ENCODE results near the gene LDB2. TPM values are rescaled to one million over a fixed set of nuclear protein-coding genes. Genes with fewer than 3 reads are reported as not detected.
A peak's percentile ranks its signal among the peaks of the same experiment; 100 is the strongest.

Gene LDB2
- 10 to 100 TPM; 15.7 to 17.8 TPM for total RNA-seq
- polyA plus RNA-seq (ENCODE audit: insufficient read depth, low read depth, low replicate concordance), result 14.6 TPM
- long read RNA-seq, donor 1, partial matches to known transcripts, result 0 of 2 reads
- long read RNA-seq, donor 1, other reads (novel, unspliced or antisense), result 0 of 2 reads
- long read RNA-seq, donor 2, partial matches to known transcripts, result 0 of 1 reads
- long read RNA-seq, donor 2, other reads (novel, unspliced or antisense), result 0 of 1 reads

DNA sequence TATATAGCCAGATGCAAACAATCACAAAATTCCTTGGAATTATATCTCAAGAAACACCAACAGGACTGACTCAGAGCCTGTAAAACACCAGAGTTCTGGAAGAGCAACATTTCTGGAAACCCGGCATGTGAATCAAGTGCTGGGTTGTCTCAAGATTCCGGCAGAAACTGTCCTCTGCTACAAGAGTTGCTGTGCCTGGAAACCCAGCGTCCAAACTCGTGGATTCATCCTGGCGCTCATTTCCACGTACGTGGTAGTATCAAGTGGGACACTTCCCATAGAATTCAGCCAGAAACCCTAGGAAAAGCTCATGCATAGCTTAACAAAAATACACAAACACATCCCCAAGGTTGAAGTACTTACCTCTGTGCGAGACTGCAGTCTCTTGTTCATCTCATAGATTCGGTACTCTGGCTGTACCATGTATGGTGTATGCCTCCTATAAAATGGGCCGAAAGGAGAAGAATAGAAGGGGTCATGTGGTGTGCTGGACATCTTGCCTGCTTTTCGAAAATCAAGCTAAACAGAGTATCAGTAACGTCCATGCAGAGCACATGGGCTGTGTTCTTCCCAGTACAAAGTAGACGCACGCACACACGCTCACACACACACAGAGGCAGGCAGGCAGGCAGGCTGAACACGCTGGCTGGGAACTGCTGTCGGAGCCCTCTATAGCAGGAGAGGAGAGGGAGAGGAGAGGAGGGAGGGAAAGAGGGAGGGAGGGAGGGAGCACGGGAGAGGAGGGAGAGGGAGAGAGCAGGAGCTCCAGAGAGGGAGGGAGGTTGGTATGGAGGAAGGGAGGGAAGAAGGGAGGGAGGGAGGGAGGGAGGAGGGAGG, at the start of gene LDB2:
Gene LDB2 (minus strand): TSS at position 655 of the 837 bp plus-strand sequence.
- WGBS, 2 donors, result 2 to 5% methylated on average over 15 to 18 of the region's 18 CpGs

DNA sequence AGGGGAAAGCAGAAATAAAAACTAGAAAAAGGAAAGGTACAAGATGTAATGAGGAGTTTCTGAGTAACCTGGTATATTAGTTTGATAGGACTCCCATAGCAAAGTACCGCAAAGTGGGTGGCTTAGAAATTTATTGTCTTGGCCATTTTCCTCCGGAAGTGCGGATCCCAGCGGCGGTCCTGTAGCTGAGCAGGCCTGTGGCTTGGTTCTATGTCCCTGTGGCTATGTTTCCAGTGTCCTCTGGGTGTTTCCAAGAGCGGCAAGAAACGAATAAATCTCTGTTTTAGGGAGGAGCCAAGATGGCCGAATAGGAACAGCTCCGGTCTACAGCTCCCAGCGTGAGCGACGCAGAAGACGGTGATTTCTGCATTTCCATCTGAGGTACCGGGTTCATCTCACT, 44.0 kb upstream of the LDB2 start:
- TF ChIP-seq, protein P1, sequence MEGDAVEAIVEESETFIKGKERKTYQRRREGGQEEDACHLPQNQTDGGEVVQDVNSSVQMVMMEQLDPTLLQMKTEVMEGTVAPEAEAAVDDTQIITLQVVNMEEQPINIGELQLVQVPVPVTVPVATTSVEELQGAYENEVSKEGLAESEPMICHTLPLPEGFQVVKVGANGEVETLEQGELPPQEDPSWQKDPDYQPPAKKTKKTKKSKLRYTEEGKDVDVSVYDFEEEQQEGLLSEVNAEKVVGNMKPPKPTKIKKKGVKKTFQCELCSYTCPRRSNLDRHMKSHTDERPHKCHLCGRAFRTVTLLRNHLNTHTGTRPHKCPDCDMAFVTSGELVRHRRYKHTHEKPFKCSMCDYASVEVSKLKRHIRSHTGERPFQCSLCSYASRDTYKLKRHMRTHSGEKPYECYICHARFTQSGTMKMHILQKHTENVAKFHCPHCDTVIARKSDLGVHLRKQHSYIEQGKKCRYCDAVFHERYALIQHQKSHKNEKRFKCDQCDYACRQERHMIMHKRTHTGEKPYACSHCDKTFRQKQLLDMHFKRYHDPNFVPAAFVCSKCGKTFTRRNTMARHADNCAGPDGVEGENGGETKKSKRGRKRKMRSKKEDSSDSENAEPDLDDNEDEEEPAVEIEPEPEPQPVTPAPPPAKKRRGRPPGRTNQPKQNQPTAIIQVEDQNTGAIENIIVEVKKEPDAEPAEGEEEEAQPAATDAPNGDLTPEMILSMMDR (IDR thresholded peaks at IDR 0.05), result no peak
- TF ChIP-seq POLR2A (IDR thresholded peaks at IDR 0.05), result no peak
- Histone ChIP-seq H3K27ac (no peak overlapping the region), H3K27me3 (no peaks in the 10 kb centered on the region), H3K9me3 (no peaks in the 10 kb centered on the region), H3K4me1 (no peaks in the 10 kb centered on the region), H3K4me3 (no peak overlapping the region), H3K36me3 (ENCODE audit: low read depth, missing control alignments) (no peaks in the 10 kb centered on the region)
- DNase-seq, result no peak
- 73 to 95% methylated on average over 10 to 13 of the region's 14 CpGs for WGBS, 2 donors
- intact Hi-C loops (cut with DNase I; ENCODE audit: low total_unique reads), result no loop called here

More for the DNA sequence above, at the start of gene LDB2:
- peak; percentile 76 for DNase-seq
- Histone ChIP-seq H3K36me3 (ENCODE audit: low read depth, missing control alignments) (no peaks in the 10 kb centered on the region), H3K4me3 (peak within 1 kb of the TSS; percentile 39 to 40), H3K27me3 (no peaks in the 10 kb centered on the region), H3K27ac (peak within 1 kb of the TSS; percentile 12 to 50), H3K4me1 (no peaks in the 10 kb centered on the region), H3K9me3 (no peaks in the 10 kb centered on the region)
- TF ChIP-seq, protein P1 (IDR thresholded peaks at IDR 0.05), result no peak
- no peak for TF ChIP-seq POLR2A (IDR thresholded peaks at IDR 0.05)
- intact Hi-C loops (cut with DNase I; ENCODE audit: low total_unique reads), result no loop called here

DNA sequence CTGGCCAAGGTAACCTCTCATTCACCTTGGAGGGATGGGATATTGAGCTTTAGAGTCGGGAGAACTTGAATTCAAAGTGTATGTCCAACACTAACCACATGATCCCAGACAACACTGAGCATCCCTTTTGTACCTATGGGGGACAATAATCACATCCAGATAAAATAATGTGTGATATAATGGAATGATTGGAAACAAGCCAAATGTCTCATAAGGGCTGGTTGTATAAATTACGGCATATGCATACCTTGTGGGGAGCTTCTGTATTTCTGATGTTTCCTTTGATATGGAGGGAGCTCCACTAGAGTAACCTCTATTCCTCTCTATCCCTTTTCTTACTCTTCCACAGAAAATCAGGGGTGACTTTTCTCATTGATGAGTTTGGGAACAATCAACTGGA, 40.7 kb upstream of the LDB2 start:
- intact Hi-C loops (cut with DNase I; ENCODE audit: low total_unique reads), result no loop called here
- DNase-seq, result no peak
- no peaks in the 10 kb centered on the region for H3K27me3 ChIP-seq
- no peak for TF ChIP-seq POLR2A (IDR thresholded peaks at IDR 0.05)
- TF ChIP-seq, protein P1 (IDR thresholded peaks at IDR 0.05), result no peak
- no peaks in the 10 kb centered on the region for H3K36me3 ChIP-seq (ENCODE audit: low read depth, missing control alignments)
- H3K4me3 ChIP-seq, result no peak overlapping the region
- no peaks in the 10 kb centered on the region for H3K9me3 ChIP-seq
- WGBS, 2 donors, result 95 to 100% methylated on average over 2 of the region's 2 CpGs
- H3K27ac ChIP-seq, result no peak overlapping the region
- no peaks in the 10 kb centered on the region for H3K4me1 ChIP-seq

DNA sequence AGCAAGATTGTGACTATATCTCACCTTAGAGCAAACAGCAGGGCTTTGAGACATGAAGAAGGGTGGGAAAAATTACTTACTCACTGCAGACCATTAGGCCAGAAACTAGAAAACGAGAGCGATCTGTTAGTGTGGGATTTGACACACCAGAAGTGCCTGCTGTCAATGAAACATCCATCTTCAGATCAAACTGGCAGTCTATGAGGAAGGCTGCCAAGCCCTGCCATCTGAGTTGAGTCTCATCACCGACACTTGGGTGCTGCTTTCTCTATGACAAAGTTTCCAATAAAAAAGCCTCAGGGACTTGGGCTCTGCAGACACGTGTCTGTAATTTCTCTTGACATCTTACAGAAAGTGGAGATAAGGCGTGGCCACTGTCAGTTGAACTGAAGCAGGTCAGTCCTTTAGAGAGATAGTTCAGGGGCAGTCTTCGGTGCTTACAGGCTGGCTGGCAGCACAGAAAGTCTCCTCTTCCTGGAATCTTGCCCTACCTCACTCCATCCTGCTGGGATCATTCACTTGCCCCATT, 40.1 kb upstream of the LDB2 start:
- 80 to 88% methylated on average over 6 of the region's 6 CpGs for WGBS, 2 donors
- Histone ChIP-seq H3K4me3 (no peak overlapping the region), H3K36me3 (ENCODE audit: low read depth, missing control alignments) (no peaks in the 10 kb centered on the region), H3K9me3 (no peaks in the 10 kb centered on the region), H3K27me3 (no peaks in the 10 kb centered on the region), H3K4me1 (no peaks in the 10 kb centered on the region), H3K27ac (no peak overlapping the region)
- no peak for DNase-seq
- no peak for TF ChIP-seq POLR2A (IDR thresholded peaks at IDR 0.05)
- TF ChIP-seq, protein P1 (IDR thresholded peaks at IDR 0.05), result no peak
- intact Hi-C loops (cut with DNase I; ENCODE audit: low total_unique reads), result no loop called here
